Chondrocyte (in vitro differentiated cells): ENCODE measurements around the gene MYBPC1. TPM values are rescaled to one million over a fixed set of nuclear protein-coding genes. Genes with fewer than 3 reads are reported as not detected.

Source experiments
- DNase-seq: peaks from one replicate; pipeline ENCODE4 v3.0.0; 2021; ENCODE audit warnings: mixed read lengths, low spot score
- H3K27ac Mint-ChIP-seq: one replicate; pipeline ENCODE4 v1.8.0; 2021; ENCODE audit warnings: mild to moderate bottlenecking, moderate library complexity, mixed read lengths; ENCODE audit not compliant: unreplicated experiment
- H3K27me3 Mint-ChIP-seq: 2 replicates; pipeline ENCODE4 v1.8.0; 2021; ENCODE audit warnings: low read depth, mixed read lengths
- H3K36me3 Mint-ChIP-seq: 2 replicates; pipeline ENCODE4 v1.8.0; 2021; ENCODE audit warnings: low read depth, mixed read lengths
- H3K4me1 Mint-ChIP-seq: 2 replicates; pipeline ENCODE4 v1.8.0; 2021; ENCODE audit warnings: low read depth, mild to moderate bottlenecking, mixed read lengths
- H3K4me3 Mint-ChIP-seq: one replicate; pipeline ENCODE4 v1.8.0; 2021; ENCODE audit warnings: mild to moderate bottlenecking, moderate library complexity, mixed read lengths; ENCODE audit not compliant: unreplicated experiment
- H3K9me3 Mint-ChIP-seq: 2 replicates; pipeline ENCODE4 v1.8.0; 2021; ENCODE audit warnings: low read depth, mixed read lengths
- CTCF ChIP-seq: fragments of 200-600 bp; sonication (generic); IDR thresholded peaks from 2 replicates; pipeline ENCODE4 v1.5.0; 2021; ENCODE audit warnings: antibody characterized with exemption, mild to moderate bottlenecking, moderate library complexity
- total RNA-seq: library from RNA; stranded (reverse); gene quantifications from 3 replicates; pipeline ENCODE4 v1.2.1, GENCODE V29; 2021

Gene MYBPC1
- total RNA-seq, 1 donor from 2014 or later, result not detected

DNA sequence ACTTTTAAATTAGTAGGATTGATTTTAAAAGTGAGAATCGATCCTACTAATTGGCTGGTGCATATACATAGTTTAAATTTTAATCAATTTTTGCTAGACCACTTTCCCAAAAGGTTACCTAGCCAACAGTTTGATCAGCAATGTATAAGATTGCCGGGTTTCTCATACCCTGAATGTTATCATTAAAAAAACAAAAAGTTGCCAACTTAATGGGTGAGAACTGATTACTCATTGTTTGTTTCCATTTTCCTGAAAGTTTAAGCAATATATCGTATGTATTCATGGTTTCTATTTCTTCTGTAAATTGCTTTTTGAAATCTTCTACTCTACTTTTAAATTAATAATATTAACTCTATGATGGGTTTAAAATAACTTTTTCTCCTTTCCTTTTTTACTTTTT lies 4.4 kb upstream of the MYBPC1 start:
- H3K36me3 Mint-ChIP-seq, result no peaks in the 10 kb centered on the region
- no peak overlapping the region for H3K27ac Mint-ChIP-seq
- no peak for DNase-seq
- TF ChIP-seq CTCF, result no peak
- peaks cover 11% of the 10 kb centered on the region for H3K27me3 Mint-ChIP-seq
- no peak overlapping the region for H3K4me3 Mint-ChIP-seq
- no peaks in the 10 kb centered on the region for H3K4me1 Mint-ChIP-seq
- no peaks in the 10 kb centered on the region for H3K9me3 Mint-ChIP-seq

DNA sequence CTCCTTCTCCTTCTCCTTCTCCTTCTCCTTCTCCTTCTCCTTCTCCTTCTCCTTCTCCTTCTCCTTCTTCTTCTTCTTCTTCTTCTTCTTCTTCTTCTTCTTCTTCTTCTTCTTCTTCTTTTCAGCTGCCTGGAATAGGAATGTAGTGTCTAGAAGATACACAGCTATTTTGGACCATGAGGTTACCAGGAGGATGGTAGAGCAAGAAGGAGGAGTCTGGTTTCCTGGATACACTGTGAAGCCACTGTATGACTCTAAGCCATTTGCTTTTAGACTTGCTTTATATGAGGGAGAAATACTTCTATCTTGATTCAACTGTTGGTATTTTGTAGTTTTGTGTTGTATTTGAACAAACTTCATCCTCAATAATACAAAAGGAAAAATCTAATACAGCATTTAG lies 3.0 kb upstream of the MYBPC1 start:
- no peak overlapping the region for H3K27ac Mint-ChIP-seq
- TF ChIP-seq CTCF, result no peak
- peaks cover 11% of the 10 kb centered on the region for H3K27me3 Mint-ChIP-seq
- no peaks in the 10 kb centered on the region for H3K36me3 Mint-ChIP-seq
- DNase-seq, result no peak
- H3K9me3 Mint-ChIP-seq, result no peaks in the 10 kb centered on the region
- H3K4me3 Mint-ChIP-seq, result no peak overlapping the region
- H3K4me1 Mint-ChIP-seq, result no peaks in the 10 kb centered on the region

- DNase-seq, result no peak
- Mint-ChIP-seq H3K27me3 (peaks cover 11% of the 10 kb centered on the region), H3K36me3 (no peaks in the 10 kb centered on the region), H3K4me1 (no peaks in the 10 kb centered on the region), H3K27ac (no peak overlapping the region), H3K9me3 (no peaks in the 10 kb centered on the region), H3K4me3 (no peak overlapping the region)
- no peak for TF ChIP-seq CTCF
Observed at GRCh38 chr12:101592448-101592847, 2.3 kb upstream of the MYBPC1 start.

GRCh38 chr12:101592921-101593320 lies 1.9 kb upstream of the MYBPC1 start:
- H3K4me3 Mint-ChIP-seq, result no peak overlapping the region
- no peaks in the 10 kb centered on the region for H3K9me3 Mint-ChIP-seq
- no peaks in the 10 kb centered on the region for H3K4me1 Mint-ChIP-seq
- no peak overlapping the region for H3K27ac Mint-ChIP-seq
- no peak for TF ChIP-seq CTCF
- no peak for DNase-seq
- peaks cover 7% of the 10 kb centered on the region for H3K27me3 Mint-ChIP-seq
- no peaks in the 10 kb centered on the region for H3K36me3 Mint-ChIP-seq

DNA sequence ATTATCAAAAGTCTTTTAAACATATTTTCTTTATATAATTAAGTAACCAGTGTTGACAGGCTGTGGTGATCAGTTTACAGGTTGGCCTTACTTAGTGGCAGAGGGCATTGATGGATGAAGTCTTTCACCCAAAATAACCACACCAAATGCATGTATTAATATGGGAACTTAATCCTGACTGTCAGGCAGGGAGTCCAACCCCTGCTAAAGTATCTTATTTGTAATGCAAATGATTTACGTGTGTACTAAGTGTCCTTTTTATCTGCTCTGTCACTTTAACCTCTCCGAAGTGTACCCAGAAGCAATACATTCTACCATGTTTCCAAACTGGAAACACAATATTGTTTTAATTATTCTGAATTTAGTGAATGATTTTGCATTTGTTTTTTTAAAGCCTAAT lies 1.4 kb downstream of the MYBPC1 start:
- Mint-ChIP-seq H3K4me1 (no peaks in the 10 kb centered on the region), H3K9me3 (no peaks in the 10 kb centered on the region), H3K36me3 (no peaks in the 10 kb centered on the region), H3K4me3 (no peak overlapping the region), H3K27me3 (peaks cover 4% of the 10 kb centered on the region), H3K27ac (no peak overlapping the region)
- no peak for DNase-seq
- no peak for TF ChIP-seq CTCF
